Middle frontal gyrus (tissue), 1 donor: ENCODE results near the gene GORAB.

Experiments used
- DNase-seq: peaks from one replicate; pipeline ENCODE4 v3.0.0-alpha.2; 2015; ENCODE audit warnings: low spot score; ENCODE audit errors: extremely low spot score

Gene GORAB

DNA sequence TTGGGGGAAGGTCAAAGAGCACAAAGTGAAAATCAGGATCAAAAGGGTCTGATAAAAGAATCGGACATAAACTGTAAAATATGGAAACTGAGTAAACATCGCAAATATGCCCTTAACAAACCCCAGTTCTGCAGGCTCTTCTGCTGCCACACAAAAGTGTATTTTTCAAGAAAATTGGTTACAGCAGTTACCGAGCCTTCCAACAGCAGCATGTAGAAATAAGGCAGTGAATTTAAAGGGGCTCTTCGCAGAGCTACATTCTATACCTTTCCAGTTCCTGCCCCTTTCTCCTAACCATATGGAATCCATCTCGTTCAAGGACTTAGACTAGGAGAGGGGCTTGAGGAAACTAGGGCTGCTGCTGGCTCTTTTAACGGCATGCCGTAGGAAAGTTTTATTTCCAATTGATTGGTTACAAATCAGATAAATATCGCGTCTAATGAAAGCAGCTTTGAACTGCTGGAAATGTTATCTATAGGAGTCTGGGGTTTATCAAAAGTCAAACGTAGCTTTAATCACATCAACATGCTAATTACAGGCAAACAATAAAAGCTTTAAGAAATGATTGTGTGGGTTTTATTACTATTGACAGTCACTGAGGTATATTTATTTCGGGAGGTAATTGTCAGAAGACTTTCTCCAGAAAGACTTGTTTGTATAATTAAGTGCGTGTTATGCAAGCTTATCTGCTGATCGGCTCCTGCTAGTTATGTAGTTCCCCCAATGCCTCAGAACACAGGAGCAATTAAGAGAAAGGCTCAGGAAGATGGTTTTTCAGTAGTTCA lies 59.1 kb downstream of the GORAB start:
- DNase-seq: no peak

DNA sequence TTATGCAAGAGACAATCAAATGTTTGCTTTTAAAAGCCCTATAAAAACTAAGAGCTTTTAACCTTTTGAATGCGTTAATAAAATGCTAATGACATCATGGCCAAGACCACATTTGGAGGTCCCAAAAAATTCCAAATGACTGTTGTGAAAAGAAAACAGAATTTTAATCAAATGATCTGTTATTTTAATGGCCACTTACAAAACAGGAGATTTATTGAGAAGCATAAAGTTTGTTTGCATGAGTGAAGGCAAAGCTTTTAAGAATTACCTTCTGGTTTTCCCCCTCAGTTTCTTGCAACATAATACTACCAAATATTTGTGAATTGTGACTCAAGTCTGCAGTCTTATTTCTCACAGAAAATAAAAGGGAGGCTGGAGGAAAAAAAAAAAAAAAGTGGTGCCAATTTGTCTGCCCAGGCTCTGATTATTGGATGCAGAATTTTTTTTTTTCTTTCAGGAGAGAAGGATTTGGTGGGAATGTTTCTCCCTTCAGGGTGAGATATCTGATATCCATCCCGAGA lies 60.7 kb downstream of the GORAB start:
- DNase-seq: no peak

DNA sequence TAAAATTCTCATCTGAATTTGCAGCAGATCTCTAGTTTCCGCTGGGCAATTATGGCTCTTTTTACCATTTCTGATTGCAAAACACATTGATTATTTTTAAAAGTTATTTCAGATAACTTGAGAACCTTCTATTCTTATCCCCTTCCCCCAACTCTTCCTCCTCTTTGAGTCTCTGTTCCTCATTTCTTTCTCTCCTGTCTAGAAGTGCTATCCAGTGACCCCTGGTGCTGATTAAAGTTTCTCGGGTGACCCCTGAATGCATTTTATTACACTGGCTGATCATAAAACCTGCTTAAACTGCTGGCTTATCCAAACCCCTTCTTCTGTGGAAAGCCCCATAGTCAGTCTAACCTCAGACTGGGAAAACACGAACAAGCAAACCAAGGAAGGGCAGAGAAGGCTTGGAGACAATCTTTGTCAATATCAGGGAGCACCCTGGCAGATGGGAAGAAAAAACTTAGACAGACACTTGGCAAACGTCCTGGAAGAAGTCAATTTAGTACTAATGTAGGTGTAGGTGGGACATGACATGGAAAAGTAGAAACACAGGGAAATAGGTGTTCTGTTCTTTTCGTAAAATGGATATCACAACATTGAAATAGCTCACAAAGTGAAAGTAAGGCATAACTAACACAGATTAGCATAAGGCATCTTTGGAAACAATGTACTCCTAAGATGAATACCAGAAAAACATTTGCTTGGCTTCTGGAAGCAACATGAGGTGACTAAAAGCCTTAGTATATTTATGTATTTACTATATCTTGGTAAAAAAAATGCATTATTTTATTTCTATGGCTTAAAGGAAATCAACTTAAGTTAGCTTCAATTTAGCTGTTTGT lies 61.4 kb downstream of the GORAB start:
- no peak for DNase-seq

DNA sequence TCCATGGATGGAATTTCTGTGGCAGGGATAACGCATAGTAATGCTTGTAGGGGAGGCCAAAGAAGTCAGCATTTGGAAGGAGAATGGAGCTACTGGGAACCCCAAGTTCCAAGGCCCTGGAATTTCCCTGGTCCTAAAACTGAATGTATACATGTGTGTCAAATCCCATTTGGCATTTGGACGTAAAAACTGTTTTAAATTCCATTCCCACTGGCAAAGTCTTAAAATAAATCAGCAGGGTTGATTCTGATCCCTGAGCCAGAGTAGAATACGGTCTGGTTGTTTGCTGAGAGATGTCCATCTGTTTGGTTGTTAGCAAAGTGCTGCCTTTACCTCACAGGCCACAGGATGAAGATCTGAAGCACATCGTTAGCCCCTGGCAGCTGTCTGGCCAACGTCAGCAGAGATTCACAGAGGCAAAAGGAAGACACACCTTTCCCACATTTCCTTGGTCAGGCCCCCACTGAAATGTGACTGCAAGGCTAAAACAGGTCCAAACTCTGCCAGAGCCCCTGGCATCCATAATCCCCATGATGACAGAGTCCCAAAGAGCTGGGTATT lies 62.2 kb downstream of the GORAB start:
- no peak for DNase-seq

DNA sequence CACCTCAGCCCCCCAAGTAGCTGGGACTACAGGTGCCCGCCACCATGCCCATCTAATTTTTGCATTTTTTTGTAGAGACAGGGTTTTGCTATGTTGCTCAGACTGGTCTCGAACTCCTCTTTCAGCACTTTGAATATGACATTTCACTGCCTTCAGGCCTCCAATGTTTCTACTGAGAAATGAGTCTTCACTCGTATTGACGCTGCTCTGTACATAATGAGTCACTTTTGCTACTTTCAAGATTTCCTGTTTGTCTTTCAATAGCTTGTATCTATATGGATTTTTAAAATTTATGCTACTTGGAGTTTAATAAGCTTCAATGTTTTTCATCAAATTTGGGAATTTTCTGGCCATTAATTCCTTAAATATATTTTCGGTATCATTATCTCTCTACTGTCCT lies 64.7 kb downstream of the GORAB start:
- no peak for DNase-seq

DNA sequence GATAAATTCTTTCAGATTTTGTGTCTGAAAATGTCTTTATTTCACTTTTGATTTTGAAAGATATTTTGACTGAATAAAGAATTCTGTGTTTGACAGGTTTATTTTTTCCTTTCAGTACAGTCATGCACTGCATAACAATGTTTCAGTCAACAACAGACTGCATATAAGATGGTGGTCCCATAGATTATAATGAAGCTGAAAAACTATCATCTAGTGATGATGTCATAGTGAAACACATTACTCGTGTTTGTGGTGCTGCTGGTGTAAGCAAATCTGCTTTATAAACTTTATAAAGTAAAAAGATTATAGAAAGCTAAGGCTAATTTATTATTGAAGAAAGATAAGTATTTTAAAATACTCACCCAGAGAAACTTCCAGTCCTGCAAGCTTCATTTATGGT lies 66.7 kb downstream of the GORAB start:
- no peak for DNase-seq

DNA sequence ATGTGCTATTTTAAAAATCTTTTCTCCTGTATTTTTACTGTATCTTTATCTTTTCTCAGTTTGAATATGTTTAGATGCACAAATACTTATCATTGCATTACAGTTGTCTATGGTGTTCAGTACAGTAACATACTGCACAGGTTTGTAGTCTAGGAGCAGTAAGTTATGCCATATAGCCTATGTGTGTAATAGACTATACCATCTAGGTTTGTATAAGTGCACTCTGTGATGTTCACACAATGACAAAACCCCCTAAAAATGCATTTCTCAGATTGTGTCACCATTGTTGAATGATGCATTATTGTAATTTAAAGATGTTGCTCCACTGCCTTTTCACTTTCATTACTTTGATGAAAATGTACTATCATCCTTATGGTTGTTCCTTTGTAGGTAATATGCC lies 67.1 kb downstream of the GORAB start:
- no peak for DNase-seq

DNA sequence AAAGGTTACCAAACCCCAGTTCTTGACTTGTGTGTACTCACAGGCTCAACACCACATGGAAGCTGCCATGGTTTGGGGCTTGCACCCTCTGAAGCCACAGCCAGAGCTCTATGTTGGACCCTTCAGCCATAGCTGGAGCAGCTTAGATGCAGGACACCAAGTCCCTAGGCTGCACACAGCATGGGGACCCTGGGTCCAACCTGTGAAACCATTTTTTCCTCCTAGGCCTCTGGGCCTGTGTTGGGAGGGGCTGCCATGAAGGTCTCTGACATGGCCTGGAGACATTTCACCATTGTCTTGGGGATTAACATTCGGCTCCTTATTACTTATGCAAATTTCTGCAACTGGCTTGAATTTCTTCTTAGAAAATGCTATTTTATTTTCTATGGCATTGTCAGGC lies 69.9 kb downstream of the GORAB start:
- no peak for DNase-seq
